ENCODE data around the gene NCOA1.

NCOA1 gene

GRCh38 chr2:24454294-24454693 is 36.8 kb upstream of the NCOA1 start:
- TF ChIP-seq CTCF (IDR thresholded peaks at IDR 0.05; ENCODE audit: low read depth, low read length, missing control alignments): no peak
- DNase-seq (ENCODE audit: low read depth): no peak
- no peak overlapping the region for H3K4me3 ChIP-seq (ENCODE audit: low read depth, low read length)

- DNase-seq (ENCODE audit: low read depth): no peak
These were observed 34.2 kb upstream of the NCOA1 start for GRCh38 chr2:24456599-24457556.

GRCh38 chr2:24457696-24458386 is 33.2 kb upstream of the NCOA1 start:
- no peak for TF ChIP-seq CTCF (IDR thresholded peaks at IDR 0.05; ENCODE audit: low read depth, low read length, missing control alignments)
- DNase-seq (ENCODE audit: low read depth): no peak
- no peak overlapping the region for H3K4me3 ChIP-seq (ENCODE audit: low read depth, low read length)

More at GRCh38 chr2:24456599-24457556, 34.2 kb upstream of the NCOA1 start:
- TF ChIP-seq CTCF (IDR thresholded peaks at IDR 0.05; ENCODE audit: low read depth, low read length, missing control alignments): no peak
- H3K4me3 ChIP-seq (ENCODE audit: low read depth, low read length): no peak overlapping the region

GRCh38 chr2:24459224-24460161 is 31.6 kb upstream of the NCOA1 start:
- no peak for DNase-seq (ENCODE audit: low read depth)
- H3K4me3 ChIP-seq (ENCODE audit: low read depth, low read length): no peak overlapping the region
- TF ChIP-seq CTCF (IDR thresholded peaks at IDR 0.05; ENCODE audit: low read depth, low read length, missing control alignments): no peak

- DNase-seq (ENCODE audit: low read depth): no peak
- no peak for TF ChIP-seq CTCF (IDR thresholded peaks at IDR 0.05; ENCODE audit: low read depth, low read length, missing control alignments)
- H3K4me3 ChIP-seq (ENCODE audit: low read depth, low read length): no peak overlapping the region
These were observed 29.4 kb upstream of the NCOA1 start for GRCh38 chr2:24461685-24462084.

GRCh38 chr2:24463271-24463670 is 27.8 kb upstream of the NCOA1 start:
- TF ChIP-seq CTCF (IDR thresholded peaks at IDR 0.05; ENCODE audit: low read depth, low read length, missing control alignments): no peak
- H3K4me3 ChIP-seq (ENCODE audit: low read depth, low read length): no peak overlapping the region
- DNase-seq (ENCODE audit: low read depth): no peak
